Thoracic aorta (tissue), 2 donors: ENCODE measurements around the gene SEC61A1. TPM values are rescaled to one million over a fixed set of nuclear protein-coding genes. Genes with fewer than 3 reads are reported as not detected.

Experiments
- ATAC-seq: fragments of 150-250 bp; one replicate; pipeline ENCODE4 v1.8.0; 2017; ENCODE audit warnings: low read depth; ENCODE audit not compliant: insufficient number of reproducible peaks, low FRiP score
- DNase-seq: peaks from one replicate; pipeline ENCODE4 v3.0.0-alpha.2; 2020; ENCODE audit warnings: low spot score
- H3K27ac ChIP-seq, 2 donors: fragments of 200-600 bp; sonication (generic); 1 replicate in 1 of 2; 2 replicates in 1 of 2; pipeline ENCODE4 v1.5.1; 2016; ENCODE audit warnings: mild to moderate bottlenecking in 2 of 2, moderate library complexity in 2 of 2
- H3K27me3 ChIP-seq: fragments of 200-600 bp; sonication (generic); replicated peaks from 2 replicates; pipeline ENCODE4 v1.6.0; 2016; ENCODE audit warnings: mild to moderate bottlenecking; ENCODE audit not compliant: insufficient read depth
- H3K36me3 ChIP-seq: fragments of 200-600 bp; sonication (generic); one replicate; pipeline ENCODE4 v1.5.1; 2016
- H3K4me1 ChIP-seq, 2 donors: fragments of 200-600 bp; sonication (generic); 1 replicate in 1 of 2; 2 replicates in 1 of 2; pipeline versions ENCODE4 v1.5.1 to v1.6.0; 2016; ENCODE audit warnings: low read depth in 2 of 2, mild to moderate bottlenecking in 1 of 2; ENCODE audit not compliant: control insufficient read depth in 1 of 2
- H3K4me3 ChIP-seq: fragments of 200-600 bp; sonication (generic); 2 replicates; pipeline ENCODE4 v1.5.1; 2016; ENCODE audit warnings: mild to moderate bottlenecking
- H3K9me3 ChIP-seq: fragments of 200-600 bp; sonication (generic); 2 replicates; pipeline ENCODE4 v1.5.1; 2016
- CTCF ChIP-seq: fragments of 200-600 bp; sonication (generic); IDR thresholded peaks from one replicate; pipeline ENCODE4 v1.5.1; 2019; ENCODE audit warnings: antibody characterized with exemption
- total RNA-seq, 2 donors: library from RNA; depleted of rRNA; stranded (reverse); fragments of >200 nt; gene quantifications; one replicate each; pipeline versions ENCODE4 v1.1.0 to v1.2.3, GENCODE V29; 2016

The SEC61A1 gene
- total RNA-seq, 2 donors from 2014 or later = 149 to 182 TPM

- H3K27me3 ChIP-seq = no peaks in the 10 kb centered on the region
- H3K4me3 ChIP-seq = no peak overlapping the region
- no peak for DNase-seq
- H3K4me1 ChIP-seq = peaks cover 0 to 23% of the 10 kb centered on the region in 2 donors
- H3K27ac ChIP-seq = peak overlapping the region in 1 of 2 donors; percentile 5
- ATAC-seq = no peak
- no peak for TF ChIP-seq CTCF
- H3K9me3 ChIP-seq = no peaks in the 10 kb centered on the region
- peaks cover 3% of the 10 kb centered on the region for H3K36me3 ChIP-seq
Observed at GRCh38 chr3:128083980-128084674, 31.9 kb downstream of the SEC61A1 start.

GRCh38 chr3:128084675-128085021, 32.4 kb downstream of the SEC61A1 start:
- ATAC-seq = no peak
- no peak for TF ChIP-seq CTCF
- Histone ChIP-seq H3K27me3 (no peaks in the 10 kb centered on the region), H3K36me3 (peaks cover 3% of the 10 kb centered on the region), H3K4me3 (no peak overlapping the region), H3K27ac (peak overlapping the region in 1 of 2 donors; percentile 5), H3K4me1 (peaks cover 0 to 23% of the 10 kb centered on the region in 2 donors), H3K9me3 (no peaks in the 10 kb centered on the region)
- no peak for DNase-seq

GRCh38 chr3:128089135-128089534, 36.9 kb downstream of the SEC61A1 start:
- Histone ChIP-seq H3K4me3 (no peak overlapping the region), H3K27me3 (no peaks in the 10 kb centered on the region), H3K36me3 (peaks cover 3% of the 10 kb centered on the region), H3K9me3 (no peaks in the 10 kb centered on the region), H3K4me1 (peaks cover 0 to 11% of the 10 kb centered on the region in 2 donors), H3K27ac (no peak overlapping the region)
- ATAC-seq (no peak), DNase-seq (no peak)
- TF ChIP-seq CTCF = no peak

- no peak overlapping the region for H3K4me3 ChIP-seq
- H3K27ac ChIP-seq = no peak overlapping the region
- H3K36me3 ChIP-seq = peaks cover 3% of the 10 kb centered on the region
- DNase-seq = no peak
- no peaks in the 10 kb centered on the region for H3K9me3 ChIP-seq
- no peak for ATAC-seq
- no peaks in the 10 kb centered on the region for H3K27me3 ChIP-seq
- H3K4me1 ChIP-seq = no peaks in the 10 kb centered on the region
- TF ChIP-seq CTCF = no peak
Observed at GRCh38 chr3:128091586-128091985, 39.3 kb downstream of the SEC61A1 start.

GRCh38 chr3:128094295-128095151, 42.3 kb downstream of the SEC61A1 start:
- Histone ChIP-seq H3K9me3 (no peaks in the 10 kb centered on the region), H3K4me3 (no peak overlapping the region), H3K27me3 (no peaks in the 10 kb centered on the region), H3K4me1 (no peaks in the 10 kb centered on the region), H3K36me3 (peaks cover 20% of the 10 kb centered on the region), H3K27ac (no peak overlapping the region)
- TF ChIP-seq CTCF = no peak
- DNase-seq = no peak
- no peak for ATAC-seq
